ENCODE measurements around the gene SCG5.

The SCG5 gene

GRCh38 chr15:32690941-32691688 lies 49.6 kb downstream of the SCG5 start:
- no peak for DNase-seq (ENCODE audit: low read depth in 1 of 2, low spot score in 1 of 2)

- no peak for DNase-seq (ENCODE audit: low read depth in 1 of 2, low spot score in 1 of 2)
Measured at GRCh38 chr15:32691689-32692038, 50.2 kb downstream of the SCG5 start.

- DNase-seq (ENCODE audit: low read depth in 1 of 2, low spot score in 1 of 2), result no peak
Measured at GRCh38 chr15:32692286-32692685, 50.8 kb downstream of the SCG5 start.

GRCh38 chr15:32694222-32694983 lies 52.9 kb downstream of the SCG5 start:
- DNase-seq (ENCODE audit: low read depth in 1 of 2, low spot score in 1 of 2), result no peak

- no peak for DNase-seq (ENCODE audit: low read depth in 1 of 2, low spot score in 1 of 2)
Measured at GRCh38 chr15:32698773-32699390, 57.4 kb downstream of the SCG5 start.

GRCh38 chr15:32700501-32701150 lies 59.1 kb downstream of the SCG5 start:
- no peak for DNase-seq (ENCODE audit: low read depth in 1 of 2, low spot score in 1 of 2)

- no peak for DNase-seq (ENCODE audit: low read depth in 1 of 2, low spot score in 1 of 2)
Measured at GRCh38 chr15:32701863-32702262, 60.4 kb downstream of the SCG5 start.

- DNase-seq (ENCODE audit: low read depth in 1 of 2, low spot score in 1 of 2), result no peak
Measured at GRCh38 chr15:32704395-32704981, 63.0 kb downstream of the SCG5 start.

- DNase-seq (ENCODE audit: low read depth in 1 of 2, low spot score in 1 of 2), result no peak
Measured at GRCh38 chr15:32705446-32705845, 63.9 kb downstream of the SCG5 start.

- no peak for DNase-seq (ENCODE audit: low read depth in 1 of 2, low spot score in 1 of 2)
Measured at GRCh38 chr15:32706704-32707103, 65.2 kb downstream of the SCG5 start.

GRCh38 chr15:32707436-32707835 lies 65.9 kb downstream of the SCG5 start:
- DNase-seq (ENCODE audit: low read depth in 1 of 2, low spot score in 1 of 2), result no peak

GRCh38 chr15:32709295-32710033 lies 68.0 kb downstream of the SCG5 start:
- DNase-seq (ENCODE audit: low read depth in 1 of 2, low spot score in 1 of 2), result no peak

- DNase-seq (ENCODE audit: low read depth in 1 of 2, low spot score in 1 of 2), result no peak
Measured at GRCh38 chr15:32715276-32715675, 73.8 kb downstream of the SCG5 start.

GRCh38 chr15:32716216-32716914 lies 74.9 kb downstream of the SCG5 start:
- no peak for DNase-seq (ENCODE audit: low read depth in 1 of 2, low spot score in 1 of 2)

GRCh38 chr15:32716915-32717425 lies 75.5 kb downstream of the SCG5 start:
- DNase-seq (ENCODE audit: low read depth in 1 of 2, low spot score in 1 of 2), result no peak

- no peak for DNase-seq (ENCODE audit: low read depth in 1 of 2, low spot score in 1 of 2)
Measured at GRCh38 chr15:32717426-32718226, 76.1 kb downstream of the SCG5 start, which contains the start of gene GREM1. Gene GREM1, plus strand, starts transcription at chr15:32718004. Its CDS starts 12,687 bp downstream, at chr15:32730691.

GRCh38 chr15:32718227-32718820 lies 76.8 kb downstream of the SCG5 start:
- DNase-seq (ENCODE audit: low read depth in 1 of 2, low spot score in 1 of 2), result no peak
